Liver (tissue), 9 donors: ENCODE results near the gene TNFRSF1B. TPM values are rescaled to one million over a fixed set of nuclear protein-coding genes. Genes with fewer than 3 reads are reported as not detected.

Experiments used
- DNase-seq: peaks from one replicate; pipeline ENCODE4 v3.0.0-alpha.2; 2017; ENCODE audit warnings: low spot score
- H3K27ac ChIP-seq, 2 donors: one replicate each; pipeline ENCODE4 v1.7.0; 2013; ENCODE audit warnings: inconsistent platforms in 2 of 2, low read length in 2 of 2, control low read depth in 1 of 2, low read depth in 1 of 2, mild to moderate bottlenecking in 1 of 2
- H3K27me3 ChIP-seq, 4 donors: one replicate each; pipeline versions ENCODE4 v1.6.1 to v1.7.0; 2013; ENCODE audit warnings: low read length in 3 of 4, inconsistent platforms in 1 of 4, mild to moderate bottlenecking in 1 of 4, moderate library complexity in 1 of 4; ENCODE audit not compliant: control insufficient read depth in 4 of 4, insufficient read depth in 4 of 4
- H3K36me3 ChIP-seq, 4 donors: one replicate each; pipeline versions ENCODE4 v1.6.1 to v1.7.0; 2013; ENCODE audit warnings: low read length in 3 of 4, mild to moderate bottlenecking in 3 of 4, low read depth in 1 of 4, moderate library complexity in 1 of 4; ENCODE audit not compliant: control insufficient read depth in 4 of 4, insufficient read depth in 3 of 4
- H3K4me1 ChIP-seq, 4 donors: one replicate each; pipeline versions ENCODE4 v1.6.1 to v1.7.0; 2013; ENCODE audit warnings: low read length in 3 of 4, mild to moderate bottlenecking in 3 of 4, moderate library complexity in 1 of 4; ENCODE audit not compliant: control insufficient read depth in 4 of 4, insufficient read depth in 4 of 4
- H3K4me3 ChIP-seq, 3 donors: one replicate each; pipeline versions ENCODE4 v1.6.1 to v1.7.0; 2013; ENCODE audit warnings: low read length in 3 of 3, control low read depth in 1 of 3, low read depth in 1 of 3, mild to moderate bottlenecking in 1 of 3
- H3K9ac ChIP-seq, 2 donors: one replicate each; pipeline ENCODE4 v1.7.0; 2013; ENCODE audit warnings: low read length in 2 of 2, mild to moderate bottlenecking in 2 of 2, moderate library complexity in 2 of 2, control low read depth in 1 of 2, low read depth in 1 of 2
- H3K9me3 ChIP-seq, 4 donors: one replicate each; pipeline versions ENCODE4 v1.6.1 to v1.7.0; 2013; ENCODE audit warnings: low read length in 3 of 4; ENCODE audit not compliant: control insufficient read depth in 4 of 4
- EGR1 ChIP-seq, 2 donors: IDR thresholded peaks; 2 replicates each; pipeline ENCODE4 v1.6.1; 2016 to 2018; ENCODE audit warnings: antibody characterized with exemption in 2 of 2, low read depth in 2 of 2
- FOXA1 ChIP-seq: IDR thresholded peaks from 2 replicates; pipeline ENCODE4 v1.6.1; 2016; ENCODE audit warnings: antibody characterized with exemption
- FOXA2 ChIP-seq: IDR thresholded peaks from 2 replicates; pipeline ENCODE4 v1.6.1; 2016; ENCODE audit warnings: antibody characterized with exemption
- GABPA ChIP-seq, 2 donors: IDR thresholded peaks in 1 of 2; conservative IDR thresholded peaks in 1 of 2; 2 replicates each; pipeline ENCODE4 v1.6.1; 2016; ENCODE audit warnings: antibody characterized with exemption in 2 of 2, mild to moderate bottlenecking in 1 of 2, moderate library complexity in 1 of 2
- HNF4A ChIP-seq, 2 donors: conservative IDR thresholded peaks; 2 replicates each; pipeline ENCODE4 v1.6.1; 2016; ENCODE audit warnings: antibody characterized with exemption in 2 of 2, mild to moderate bottlenecking in 2 of 2
- HNF4G ChIP-seq: IDR thresholded peaks from 2 replicates; pipeline ENCODE4 v1.6.1; 2016; ENCODE audit warnings: antibody characterized with exemption
- JUND ChIP-seq, 2 donors: IDR thresholded peaks; 2 replicates each; pipeline ENCODE4 v1.6.1; 2016; ENCODE audit warnings: antibody characterized with exemption in 2 of 2
- NR2F2 ChIP-seq: IDR thresholded peaks from 2 replicates; pipeline ENCODE4 v1.6.1; 2016; ENCODE audit warnings: antibody characterized with exemption
- RAD21 ChIP-seq, 2 donors: IDR thresholded peaks; 2 replicates each; pipeline ENCODE4 v1.6.1; 2016; ENCODE audit warnings: antibody characterized with exemption in 2 of 2, mild to moderate bottlenecking in 2 of 2
- RXRA ChIP-seq, 2 donors: IDR thresholded peaks; 2 replicates each; pipeline ENCODE4 v1.6.1; 2017 to 2018; ENCODE audit warnings: antibody characterized with exemption in 2 of 2, mild to moderate bottlenecking in 1 of 2
- TAF1 ChIP-seq: conservative IDR thresholded peaks from 2 replicates; pipeline ENCODE4 v1.6.1; 2016; ENCODE audit warnings: antibody characterized with exemption, mild to moderate bottlenecking
- YY1 ChIP-seq: IDR thresholded peaks from 2 replicates; pipeline ENCODE4 v1.6.1; 2016; ENCODE audit warnings: antibody characterized with exemption, mild to moderate bottlenecking
- WGBS: extraction: QIAGEN DNeasy Blood & Tissue Kit; methylation state at CpG from one replicate; pipeline ENCODE4 v1.1.7; 2013; 5-methylcytosine and 5-hydroxymethylcytosine counted together
- polyA plus RNA-seq, 2 donors: library from polyadenylated mRNA; stranded (reverse) in 1 of 2; unstranded in 1 of 2; fragments of 200-250 nt in 1 of 2; fragments of >200 nt in 1 of 2; fragmentation: Nextera tagmentation in 1 of 2; extraction: Ambion mirVana in 1 of 2; gene quantifications; one replicate each; pipeline versions ENCODE4 v1.2.1 to v1.2.3, GENCODE V29; 2013 to 2015
- total RNA-seq, 2 donors: library from RNA; depleted of rRNA; stranded (reverse); fragments of >200 nt; gene quantifications; one replicate each; pipeline ENCODE4 v1.2.3, GENCODE V29; 2014
- TF ChIP-seq, protein P1 (sequence below): IDR thresholded peaks from 2 replicates; pipeline ENCODE4 v1.6.1; 2016; ENCODE audit warnings: antibody characterized with exemption
- TF ChIP-seq, protein P2 (sequence below): IDR thresholded peaks from 2 replicates; pipeline ENCODE4 v1.6.1; 2016; ENCODE audit warnings: antibody characterized with exemption
- TF ChIP-seq, protein P3 (sequence below): IDR thresholded peaks from 2 replicates; pipeline ENCODE4 v1.6.1; 2016; ENCODE audit warnings: antibody characterized with exemption
- TF ChIP-seq, protein P4 (sequence below): IDR thresholded peaks from 2 replicates; pipeline ENCODE4 v1.6.1; 2016; ENCODE audit warnings: antibody characterized with exemption, mild to moderate bottlenecking
- TF ChIP-seq, protein P5 (sequence below): fragments of 150-350 bp; IDR thresholded peaks from 2 replicates; pipeline ENCODE4 v1.5.1; 2017; ENCODE audit warnings: improper control_type of control experiment, low read depth, low read length; ENCODE audit not compliant: missing input control
- donor health status: healthy.
- donor health status: healthy.
- donor health status: healthy.
- donor health status: healthy.
- donor health status: healthy.

Gene TNFRSF1B
- total and polyA plus RNA-seq, 4 donors = 7.2 to 19.6 (median 16.5) TPM

DNA sequence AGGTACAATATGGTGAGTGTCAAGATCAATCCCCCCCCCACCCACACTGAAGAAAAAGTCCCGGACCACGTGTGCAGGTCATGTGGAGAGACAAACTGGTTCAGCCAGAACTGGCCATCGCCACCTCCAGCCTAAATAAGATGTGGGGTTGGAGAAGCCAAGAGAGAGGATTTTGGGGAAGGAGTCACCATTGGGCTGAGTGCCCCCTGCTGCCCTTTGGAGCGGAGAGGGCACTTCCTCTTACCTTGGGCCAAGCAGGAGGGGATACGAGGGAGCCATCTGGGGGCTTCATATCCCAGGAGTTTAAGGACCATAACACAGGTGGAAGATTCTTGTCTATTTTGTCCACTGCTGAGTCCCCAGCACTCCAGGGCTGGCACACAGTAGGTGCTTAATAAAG lies 2.6 kb upstream of the TNFRSF1B start:
- Histone ChIP-seq H3K9ac (no peak overlapping the region), H3K4me3 (no peak overlapping the region), H3K4me1 (peaks cover 0 to 21% (median 14%) of the 10 kb centered on the region in 4 donors), H3K36me3 (no peaks in the 10 kb centered on the region), H3K9me3 (no peaks in the 10 kb centered on the region), H3K27me3 (no peaks in the 10 kb centered on the region), H3K27ac (no peak overlapping the region)
- WGBS = 91% methylated on average over 5 of the region's 5 CpGs
- no peak for TF ChIP-seq TAF1
- TF ChIP-seq, protein P1, sequence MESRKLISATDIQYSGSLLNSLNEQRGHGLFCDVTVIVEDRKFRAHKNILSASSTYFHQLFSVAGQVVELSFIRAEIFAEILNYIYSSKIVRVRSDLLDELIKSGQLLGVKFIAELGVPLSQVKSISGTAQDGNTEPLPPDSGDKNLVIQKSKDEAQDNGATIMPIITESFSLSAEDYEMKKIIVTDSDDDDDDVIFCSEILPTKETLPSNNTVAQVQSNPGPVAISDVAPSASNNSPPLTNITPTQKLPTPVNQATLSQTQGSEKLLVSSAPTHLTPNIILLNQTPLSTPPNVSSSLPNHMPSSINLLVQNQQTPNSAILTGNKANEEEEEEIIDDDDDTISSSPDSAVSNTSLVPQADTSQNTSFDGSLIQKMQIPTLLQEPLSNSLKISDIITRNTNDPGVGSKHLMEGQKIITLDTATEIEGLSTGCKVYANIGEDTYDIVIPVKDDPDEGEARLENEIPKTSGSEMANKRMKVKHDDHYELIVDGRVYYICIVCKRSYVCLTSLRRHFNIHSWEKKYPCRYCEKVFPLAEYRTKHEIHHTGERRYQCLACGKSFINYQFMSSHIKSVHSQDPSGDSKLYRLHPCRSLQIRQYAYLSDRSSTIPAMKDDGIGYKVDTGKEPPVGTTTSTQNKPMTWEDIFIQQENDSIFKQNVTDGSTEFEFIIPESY = no peak
- no peak for TF ChIP-seq YY1
- TF ChIP-seq, protein P2, sequence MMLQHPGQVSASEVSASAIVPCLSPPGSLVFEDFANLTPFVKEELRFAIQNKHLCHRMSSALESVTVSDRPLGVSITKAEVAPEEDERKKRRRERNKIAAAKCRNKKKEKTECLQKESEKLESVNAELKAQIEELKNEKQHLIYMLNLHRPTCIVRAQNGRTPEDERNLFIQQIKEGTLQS = no peak
- TF ChIP-seq FOXA1 = no peak
- TF ChIP-seq HNF4A (conservative IDR thresholded peaks at IDR 0.05) = no peak
- TF ChIP-seq EGR1 (IDR thresholded peaks at IDR 0.05; ENCODE audit: low read depth in 2 of 2) = no peak
- TF ChIP-seq, protein P3, sequence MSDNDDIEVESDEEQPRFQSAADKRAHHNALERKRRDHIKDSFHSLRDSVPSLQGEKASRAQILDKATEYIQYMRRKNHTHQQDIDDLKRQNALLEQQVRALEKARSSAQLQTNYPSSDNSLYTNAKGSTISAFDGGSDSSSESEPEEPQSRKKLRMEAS = no peak
- TF ChIP-seq GABPA (IDR thresholded peaks at IDR 0.05 in 1 of 2, conservative IDR thresholded peaks at IDR 0.05 in 1 of 2) = no peak
- no peak for TF ChIP-seq FOXA2
- no peak for TF ChIP-seq NR2F2
- DNase-seq = no peak

DNA sequence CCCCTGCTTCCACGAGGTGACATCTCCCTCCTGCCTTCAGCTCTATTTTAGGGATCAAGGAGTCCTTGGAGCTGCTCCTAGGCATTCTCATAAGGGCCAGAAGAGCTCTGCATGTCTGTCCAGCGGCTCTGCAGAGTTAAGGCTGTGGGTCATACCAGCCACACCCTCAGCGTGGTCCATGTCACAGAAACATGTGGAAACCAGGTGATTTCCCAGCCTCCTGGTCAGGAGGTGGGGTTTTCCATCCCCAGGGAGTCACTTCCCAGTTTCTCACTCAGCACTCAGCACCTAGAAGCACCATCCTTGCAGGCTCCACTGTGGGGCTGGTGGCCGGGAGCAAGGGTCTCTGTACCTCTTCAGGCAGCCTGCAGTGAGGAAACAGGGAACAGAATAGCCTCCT lies 1.4 kb upstream of the TNFRSF1B start:
- Histone ChIP-seq H3K9ac (no peak overlapping the region), H3K4me1 (peaks cover 6 to 29% (median 20%) of the 10 kb centered on the region in 4 donors)

More for the DNA sequence above, 1.4 kb upstream of the TNFRSF1B start:
- TF ChIP-seq EGR1 (IDR thresholded peaks at IDR 0.05; ENCODE audit: low read depth in 2 of 2) = no peak
- no peak for TF ChIP-seq TAF1
- no peak for TF ChIP-seq JUND (IDR thresholded peaks at IDR 0.05)
- TF ChIP-seq, protein P1 = no peak
- TF ChIP-seq, protein P4, sequence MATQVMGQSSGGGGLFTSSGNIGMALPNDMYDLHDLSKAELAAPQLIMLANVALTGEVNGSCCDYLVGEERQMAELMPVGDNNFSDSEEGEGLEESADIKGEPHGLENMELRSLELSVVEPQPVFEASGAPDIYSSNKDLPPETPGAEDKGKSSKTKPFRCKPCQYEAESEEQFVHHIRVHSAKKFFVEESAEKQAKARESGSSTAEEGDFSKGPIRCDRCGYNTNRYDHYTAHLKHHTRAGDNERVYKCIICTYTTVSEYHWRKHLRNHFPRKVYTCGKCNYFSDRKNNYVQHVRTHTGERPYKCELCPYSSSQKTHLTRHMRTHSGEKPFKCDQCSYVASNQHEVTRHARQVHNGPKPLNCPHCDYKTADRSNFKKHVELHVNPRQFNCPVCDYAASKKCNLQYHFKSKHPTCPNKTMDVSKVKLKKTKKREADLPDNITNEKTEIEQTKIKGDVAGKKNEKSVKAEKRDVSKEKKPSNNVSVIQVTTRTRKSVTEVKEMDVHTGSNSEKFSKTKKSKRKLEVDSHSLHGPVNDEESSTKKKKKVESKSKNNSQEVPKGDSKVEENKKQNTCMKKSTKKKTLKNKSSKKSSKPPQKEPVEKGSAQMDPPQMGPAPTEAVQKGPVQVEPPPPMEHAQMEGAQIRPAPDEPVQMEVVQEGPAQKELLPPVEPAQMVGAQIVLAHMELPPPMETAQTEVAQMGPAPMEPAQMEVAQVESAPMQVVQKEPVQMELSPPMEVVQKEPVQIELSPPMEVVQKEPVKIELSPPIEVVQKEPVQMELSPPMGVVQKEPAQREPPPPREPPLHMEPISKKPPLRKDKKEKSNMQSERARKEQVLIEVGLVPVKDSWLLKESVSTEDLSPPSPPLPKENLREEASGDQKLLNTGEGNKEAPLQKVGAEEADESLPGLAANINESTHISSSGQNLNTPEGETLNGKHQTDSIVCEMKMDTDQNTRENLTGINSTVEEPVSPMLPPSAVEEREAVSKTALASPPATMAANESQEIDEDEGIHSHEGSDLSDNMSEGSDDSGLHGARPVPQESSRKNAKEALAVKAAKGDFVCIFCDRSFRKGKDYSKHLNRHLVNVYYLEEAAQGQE = no peak
- TF ChIP-seq HNF4G = no peak
- TF ChIP-seq RAD21 (IDR thresholded peaks at IDR 0.05) = no peak
- TF ChIP-seq RXRA (IDR thresholded peaks at IDR 0.05) = no peak
- TF ChIP-seq, protein P2 = no peak
- TF ChIP-seq, protein P3 = no peak
- no peak for TF ChIP-seq FOXA2
- no peak for TF ChIP-seq YY1
- TF ChIP-seq, protein P5, sequence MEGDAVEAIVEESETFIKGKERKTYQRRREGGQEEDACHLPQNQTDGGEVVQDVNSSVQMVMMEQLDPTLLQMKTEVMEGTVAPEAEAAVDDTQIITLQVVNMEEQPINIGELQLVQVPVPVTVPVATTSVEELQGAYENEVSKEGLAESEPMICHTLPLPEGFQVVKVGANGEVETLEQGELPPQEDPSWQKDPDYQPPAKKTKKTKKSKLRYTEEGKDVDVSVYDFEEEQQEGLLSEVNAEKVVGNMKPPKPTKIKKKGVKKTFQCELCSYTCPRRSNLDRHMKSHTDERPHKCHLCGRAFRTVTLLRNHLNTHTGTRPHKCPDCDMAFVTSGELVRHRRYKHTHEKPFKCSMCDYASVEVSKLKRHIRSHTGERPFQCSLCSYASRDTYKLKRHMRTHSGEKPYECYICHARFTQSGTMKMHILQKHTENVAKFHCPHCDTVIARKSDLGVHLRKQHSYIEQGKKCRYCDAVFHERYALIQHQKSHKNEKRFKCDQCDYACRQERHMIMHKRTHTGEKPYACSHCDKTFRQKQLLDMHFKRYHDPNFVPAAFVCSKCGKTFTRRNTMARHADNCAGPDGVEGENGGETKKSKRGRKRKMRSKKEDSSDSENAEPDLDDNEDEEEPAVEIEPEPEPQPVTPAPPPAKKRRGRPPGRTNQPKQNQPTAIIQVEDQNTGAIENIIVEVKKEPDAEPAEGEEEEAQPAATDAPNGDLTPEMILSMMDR = no peak
- Histone ChIP-seq H3K27me3 (no peaks in the 10 kb centered on the region), H3K36me3 (no peaks in the 10 kb centered on the region), H3K9me3 (no peaks in the 10 kb centered on the region), H3K4me3 (no peak overlapping the region), H3K27ac (no peak overlapping the region)
- no peak for DNase-seq
- 90% methylated on average over 4 of the region's 4 CpGs for WGBS
